Neutrophil (primary cell): ENCODE data around the gene GPD2.

Source experiments
- H3K27ac ChIP-seq: fragments of 200-600 bp; sonication (generic); 2 replicates; pipeline ENCODE4 v1.5.1; 2016; ENCODE audit warnings: mild to moderate bottlenecking, moderate library complexity
- H3K27me3 ChIP-seq: fragments of 200-600 bp; sonication (generic); 2 replicates; pipeline ENCODE4 v1.6.0; 2016; ENCODE audit warnings: mild to moderate bottlenecking
- H3K36me3 ChIP-seq: fragments of 200-600 bp; sonication (generic); 2 replicates; pipeline ENCODE4 v1.5.1; 2017
- H3K4me1 ChIP-seq, 2 experiments: fragments of 200-600 bp in 1 of 2; sonication (generic) in 1 of 2; 1 replicate in 1 of 2; 2 replicates in 1 of 2; pipeline versions ENCODE4 v1.5.1 to v1.6.1; 2013 to 2016; ENCODE audit warnings: low read depth in 1 of 2, low read length in 1 of 2, mild to moderate bottlenecking in 1 of 2, moderate library complexity in 1 of 2; ENCODE audit not compliant: control insufficient read depth in 1 of 2, insufficient read depth in 1 of 2
- H3K4me3 ChIP-seq, 2 experiments: fragments of 200-600 bp in 1 of 2; sonication (generic) in 1 of 2; 1 replicate in 1 of 2; 2 replicates in 1 of 2; pipeline ENCODE4 v1.5.1; 2013 to 2016; ENCODE audit warnings: low read depth in 1 of 2, low read length in 1 of 2, mild to moderate bottlenecking in 1 of 2, moderate library complexity in 1 of 2
- H3K9me3 ChIP-seq: fragments of 200-600 bp; sonication (generic); 2 replicates; pipeline ENCODE4 v1.5.1; 2016
- TF ChIP-seq, protein P1 (sequence below): fragments of 200-600 bp; sonication (generic); IDR thresholded peaks from 2 replicates; pipeline ENCODE4 v1.5.1; 2016; ENCODE audit warnings: antibody characterized with exemption

The GPD2 gene

DNA sequence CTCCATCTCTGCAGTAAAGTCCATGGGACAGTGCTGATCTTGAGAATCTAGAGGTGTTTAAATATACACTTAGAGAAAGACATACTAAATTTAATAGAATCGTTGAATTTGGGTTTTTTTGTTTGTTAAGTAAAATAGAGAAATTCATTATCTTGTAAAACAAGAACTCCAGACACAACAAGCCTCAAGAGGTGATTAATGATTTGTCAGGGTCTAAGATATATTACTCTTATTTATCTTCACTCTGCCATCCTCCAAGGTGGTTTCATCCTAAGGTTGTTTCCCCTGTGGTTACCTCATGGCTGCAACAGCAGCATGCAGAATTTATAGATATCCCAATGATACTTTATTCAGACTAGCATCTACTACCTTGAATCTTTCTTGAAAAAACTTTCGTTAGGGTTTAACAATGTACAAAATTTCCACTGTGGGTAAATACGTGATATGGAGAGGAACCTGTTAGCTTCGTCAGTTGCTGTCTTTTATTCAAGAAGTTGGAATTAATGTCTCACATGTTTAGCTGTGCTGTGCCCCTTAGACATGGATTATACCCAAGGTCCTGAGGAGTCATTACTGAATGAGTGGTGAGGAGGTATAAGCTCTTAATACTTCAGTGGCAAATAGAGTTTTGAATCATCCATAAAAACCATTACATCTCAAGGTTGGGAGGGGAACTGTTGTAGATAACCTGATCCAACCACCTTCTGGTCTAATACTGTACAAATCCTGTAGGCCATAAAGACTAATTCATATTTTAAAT is 128.0 kb downstream of the GPD2 start:
- H3K36me3 ChIP-seq: peaks cover 24% of the 10 kb centered on the region
- TF ChIP-seq, protein P1, sequence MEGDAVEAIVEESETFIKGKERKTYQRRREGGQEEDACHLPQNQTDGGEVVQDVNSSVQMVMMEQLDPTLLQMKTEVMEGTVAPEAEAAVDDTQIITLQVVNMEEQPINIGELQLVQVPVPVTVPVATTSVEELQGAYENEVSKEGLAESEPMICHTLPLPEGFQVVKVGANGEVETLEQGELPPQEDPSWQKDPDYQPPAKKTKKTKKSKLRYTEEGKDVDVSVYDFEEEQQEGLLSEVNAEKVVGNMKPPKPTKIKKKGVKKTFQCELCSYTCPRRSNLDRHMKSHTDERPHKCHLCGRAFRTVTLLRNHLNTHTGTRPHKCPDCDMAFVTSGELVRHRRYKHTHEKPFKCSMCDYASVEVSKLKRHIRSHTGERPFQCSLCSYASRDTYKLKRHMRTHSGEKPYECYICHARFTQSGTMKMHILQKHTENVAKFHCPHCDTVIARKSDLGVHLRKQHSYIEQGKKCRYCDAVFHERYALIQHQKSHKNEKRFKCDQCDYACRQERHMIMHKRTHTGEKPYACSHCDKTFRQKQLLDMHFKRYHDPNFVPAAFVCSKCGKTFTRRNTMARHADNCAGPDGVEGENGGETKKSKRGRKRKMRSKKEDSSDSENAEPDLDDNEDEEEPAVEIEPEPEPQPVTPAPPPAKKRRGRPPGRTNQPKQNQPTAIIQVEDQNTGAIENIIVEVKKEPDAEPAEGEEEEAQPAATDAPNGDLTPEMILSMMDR: no peak
- no peak overlapping the region for H3K27ac ChIP-seq
- no peak overlapping the region for H3K4me3 ChIP-seq
- no peaks in the 10 kb centered on the region for H3K27me3 ChIP-seq
- no peaks in the 10 kb centered on the region for H3K9me3 ChIP-seq
- no peaks in the 10 kb centered on the region for H3K4me1 ChIP-seq

DNA sequence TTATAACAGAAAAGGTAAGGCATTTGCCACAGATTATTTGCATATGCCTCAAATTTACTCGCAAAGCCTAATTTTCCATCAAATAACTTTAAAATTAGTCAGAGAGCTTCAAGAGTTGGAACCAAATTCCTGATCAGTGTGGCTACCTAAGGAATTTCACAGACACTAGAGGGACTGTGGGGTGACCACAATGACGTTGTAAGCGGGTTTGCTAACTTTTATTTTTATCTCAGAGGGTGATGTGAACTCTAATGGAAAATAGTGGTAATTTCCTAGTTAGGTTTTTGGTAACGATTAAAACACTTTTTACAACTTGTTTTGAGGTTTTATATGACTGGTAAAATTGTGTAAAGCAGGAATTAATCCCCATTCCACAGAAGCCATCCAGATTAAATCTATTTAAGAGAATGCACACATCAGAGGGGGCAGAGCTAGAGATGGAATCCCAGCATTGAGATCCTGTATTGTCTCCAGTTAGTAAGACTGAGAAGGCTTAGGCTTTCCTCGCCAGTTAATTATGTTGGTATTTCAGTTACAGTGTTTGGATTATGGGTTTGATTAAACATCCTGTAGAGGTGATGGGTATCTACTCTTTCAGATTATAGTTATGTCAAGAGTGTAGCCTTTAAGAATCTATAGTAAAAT is 129.0 kb downstream of the GPD2 start:
- H3K9me3 ChIP-seq: no peaks in the 10 kb centered on the region
- TF ChIP-seq, protein P1: no peak
- H3K4me1 ChIP-seq: no peaks in the 10 kb centered on the region
- H3K27me3 ChIP-seq: no peaks in the 10 kb centered on the region
- no peak overlapping the region for H3K27ac ChIP-seq
- peaks cover 24% of the 10 kb centered on the region for H3K36me3 ChIP-seq
- H3K4me3 ChIP-seq: no peak overlapping the region

DNA sequence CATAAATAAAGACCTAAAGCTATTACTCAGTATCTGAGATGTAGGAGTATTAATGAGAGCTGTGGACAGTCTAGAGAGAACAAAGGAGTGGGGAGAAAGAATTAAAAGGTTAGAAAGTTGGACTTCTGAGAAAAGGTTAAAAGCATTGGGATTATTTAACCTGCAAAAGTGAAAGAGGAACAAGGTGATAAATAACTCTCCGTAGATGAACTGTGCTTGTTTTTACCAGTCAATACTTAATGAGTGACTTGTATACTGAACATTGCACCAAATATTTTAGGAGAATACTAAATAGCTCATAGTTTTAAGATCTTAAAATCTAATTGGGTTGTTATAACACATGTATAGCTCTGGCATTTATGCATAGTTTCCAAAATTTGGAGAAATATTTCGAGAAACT is 137.5 kb downstream of the GPD2 start:
- H3K27me3 ChIP-seq: no peaks in the 10 kb centered on the region
- no peaks in the 10 kb centered on the region for H3K4me1 ChIP-seq
- H3K9me3 ChIP-seq: no peaks in the 10 kb centered on the region
- H3K4me3 ChIP-seq: no peak overlapping the region
- TF ChIP-seq, protein P1: no peak
- peaks cover 71% of the 10 kb centered on the region for H3K36me3 ChIP-seq
- peak overlapping the region; percentile 55 for H3K27ac ChIP-seq

DNA sequence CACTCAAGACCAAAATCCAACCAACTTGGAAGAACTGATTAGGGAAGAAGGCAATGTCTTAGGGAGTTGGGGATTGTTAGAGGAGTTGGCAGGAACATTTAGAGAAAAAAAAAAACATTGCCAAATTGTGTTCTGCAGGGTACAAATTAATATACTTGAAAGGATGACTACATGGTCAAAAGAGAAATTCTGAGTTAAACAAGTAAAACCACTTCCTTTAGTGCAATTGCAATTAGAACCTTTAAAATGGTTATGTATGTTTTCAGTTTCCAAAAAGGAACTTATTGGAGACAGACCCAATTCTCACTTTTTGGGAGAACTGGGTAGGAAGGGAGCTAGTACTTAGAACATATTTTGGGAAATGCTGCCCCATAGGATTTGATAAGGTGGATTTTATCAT is 137.9 kb downstream of the GPD2 start:
- H3K27ac ChIP-seq: peak overlapping the region; percentile 55

DNA sequence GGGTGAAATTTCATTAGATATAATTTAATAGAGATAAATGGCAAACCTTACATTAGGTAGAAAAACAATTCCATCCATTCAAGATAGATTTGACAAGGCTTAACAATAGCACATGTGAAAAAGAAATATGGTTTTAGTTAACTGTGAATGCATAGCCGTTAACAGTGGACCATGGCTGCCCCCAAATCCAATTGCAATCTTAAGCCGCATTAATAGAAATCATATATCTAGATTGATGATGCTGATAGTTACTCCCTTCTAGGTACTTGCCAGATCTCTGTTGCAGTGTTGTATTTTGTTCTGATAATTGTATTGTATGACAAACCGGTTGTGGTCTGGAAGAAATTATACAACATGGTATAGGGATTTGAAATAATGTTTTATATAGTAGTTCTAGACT is 139.8 kb downstream of the GPD2 start:
- no peak overlapping the region for H3K4me3 ChIP-seq
- no peaks in the 10 kb centered on the region for H3K9me3 ChIP-seq
- no peaks in the 10 kb centered on the region for H3K27me3 ChIP-seq
- no peak overlapping the region for H3K27ac ChIP-seq
- no peaks in the 10 kb centered on the region for H3K4me1 ChIP-seq
- peaks cover 70% of the 10 kb centered on the region for H3K36me3 ChIP-seq
- TF ChIP-seq, protein P1: no peak

More for the DNA sequence above, 137.9 kb downstream of the GPD2 start:
- Histone ChIP-seq H3K36me3 (peaks cover 71% of the 10 kb centered on the region), H3K9me3 (no peaks in the 10 kb centered on the region), H3K27me3 (no peaks in the 10 kb centered on the region), H3K4me1 (no peaks in the 10 kb centered on the region), H3K4me3 (no peak overlapping the region)
- TF ChIP-seq, protein P1: no peak
